GM20431 (cell line): ENCODE results near the gene PPP1R15B.

Experiments
- in situ Hi-C: fragments of 300-500 bp; cut with MseI, MboI; formaldehyde crosslinking; loops from one replicate; pipeline ENCODE4 v1.15.0; 2020; ENCODE audit warnings: low sequenced_read_pairs; ENCODE audit not compliant: unreplicated experiment

PPP1R15B gene

GRCh38 chr1:204445860-204446412 is 34.3 kb upstream of the PPP1R15B start:
- in situ Hi-C loops = loop anchor here (10.0 kb wide), 1 partner anchor 59 kb away; no protein-coding TSS in a partner anchor

GRCh38 chr1:204443871-204444581 is 32.4 kb upstream of the PPP1R15B start:
- in situ Hi-C loops = loop anchor here (10.0 kb wide), 1 partner anchor 61 kb away; no protein-coding TSS in a partner anchor

DNA sequence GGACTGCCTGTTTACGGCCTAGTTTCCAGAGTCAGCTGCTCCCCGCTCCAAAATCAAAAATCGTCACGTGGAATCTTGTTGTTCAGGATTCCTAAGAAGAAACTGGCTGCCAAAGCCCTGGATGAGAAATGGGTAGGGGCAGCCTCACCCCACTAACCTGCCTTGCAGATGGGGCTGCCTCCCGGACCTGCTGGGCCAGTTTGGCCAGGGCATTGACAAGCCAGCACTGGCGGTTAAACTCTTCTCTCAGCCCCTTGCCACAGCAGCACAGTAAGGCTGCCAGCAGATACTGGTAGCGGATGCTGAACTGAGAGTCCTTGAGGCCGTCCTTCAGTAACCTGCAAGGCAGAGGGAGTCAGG is 31.6 kb upstream of the PPP1R15B start:
- in situ Hi-C loops = loop anchor here (10.0 kb wide), 1 partner anchor 62 kb away; no protein-coding TSS in a partner anchor

- in situ Hi-C loops = loop anchor here (10.0 kb wide), 1 partner anchor 62 kb away; no protein-coding TSS in a partner anchor
These were observed 31.0 kb upstream of the PPP1R15B start for GRCh38 chr1:204442376-204443259.

GRCh38 chr1:204441558-204441957 is 29.9 kb upstream of the PPP1R15B start:
- in situ Hi-C loops = loop anchor here (10.0 kb wide), 1 partner anchor 63 kb away; no protein-coding TSS in a partner anchor

DNA sequence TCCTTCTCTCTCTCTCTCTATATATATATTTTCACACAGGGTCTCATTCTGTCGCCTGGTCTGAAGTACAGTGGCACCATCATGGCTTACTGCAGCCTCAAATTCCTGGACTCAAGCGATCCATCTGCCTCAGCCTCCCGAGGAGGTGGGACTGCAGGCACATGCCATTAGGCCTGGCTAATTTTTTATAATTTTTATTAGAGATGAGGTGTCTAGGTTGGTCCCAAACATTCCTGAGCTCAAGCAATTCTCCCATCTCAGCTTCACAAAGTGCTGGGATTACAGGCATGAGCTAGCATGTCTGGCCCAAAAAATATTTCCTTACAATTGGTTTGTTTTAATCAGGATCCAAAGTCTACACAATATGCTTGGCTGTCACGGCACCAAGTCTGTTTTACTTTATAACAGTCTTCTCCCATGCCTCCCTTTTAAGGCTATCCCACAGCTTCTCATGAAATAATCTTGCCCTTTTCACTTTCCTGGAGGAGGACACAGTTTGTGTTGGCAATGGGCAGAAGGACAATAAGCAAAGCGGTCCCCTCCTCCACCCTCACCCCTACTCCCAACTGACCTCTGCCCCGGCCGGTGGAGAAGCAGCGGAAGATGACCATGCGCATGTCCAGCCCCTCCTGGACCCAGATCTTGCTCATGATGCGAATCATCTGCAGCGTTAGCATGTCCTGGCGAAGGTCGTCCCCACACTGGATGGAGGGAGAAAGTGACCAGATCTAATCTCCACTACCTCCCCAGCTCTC is 28.2 kb upstream of the PPP1R15B start:
- in situ Hi-C loops = loop anchor here (10.0 kb wide), 1 partner anchor 65 kb away; no protein-coding TSS in a partner anchor

DNA sequence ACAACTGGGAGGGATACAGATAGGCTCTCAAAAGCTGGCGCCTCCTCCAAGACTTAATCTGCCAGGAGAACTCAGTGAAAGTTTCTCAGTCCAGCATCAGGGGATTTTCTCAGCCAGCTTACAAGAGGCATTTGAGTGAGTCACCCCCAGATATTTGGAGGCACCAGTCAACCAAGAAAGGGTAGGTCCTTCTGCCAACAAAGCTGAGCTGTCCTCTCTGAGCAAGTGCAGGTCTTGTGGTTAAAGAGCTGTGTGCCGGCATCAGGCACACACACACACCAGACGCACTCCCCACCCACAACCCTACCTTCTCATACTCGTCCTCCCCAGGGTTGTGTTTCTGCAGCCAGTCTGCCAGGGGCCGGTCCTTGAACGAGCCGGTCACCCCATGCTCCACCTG is 27.0 kb upstream of the PPP1R15B start:
- in situ Hi-C loops = no loop called here

DNA sequence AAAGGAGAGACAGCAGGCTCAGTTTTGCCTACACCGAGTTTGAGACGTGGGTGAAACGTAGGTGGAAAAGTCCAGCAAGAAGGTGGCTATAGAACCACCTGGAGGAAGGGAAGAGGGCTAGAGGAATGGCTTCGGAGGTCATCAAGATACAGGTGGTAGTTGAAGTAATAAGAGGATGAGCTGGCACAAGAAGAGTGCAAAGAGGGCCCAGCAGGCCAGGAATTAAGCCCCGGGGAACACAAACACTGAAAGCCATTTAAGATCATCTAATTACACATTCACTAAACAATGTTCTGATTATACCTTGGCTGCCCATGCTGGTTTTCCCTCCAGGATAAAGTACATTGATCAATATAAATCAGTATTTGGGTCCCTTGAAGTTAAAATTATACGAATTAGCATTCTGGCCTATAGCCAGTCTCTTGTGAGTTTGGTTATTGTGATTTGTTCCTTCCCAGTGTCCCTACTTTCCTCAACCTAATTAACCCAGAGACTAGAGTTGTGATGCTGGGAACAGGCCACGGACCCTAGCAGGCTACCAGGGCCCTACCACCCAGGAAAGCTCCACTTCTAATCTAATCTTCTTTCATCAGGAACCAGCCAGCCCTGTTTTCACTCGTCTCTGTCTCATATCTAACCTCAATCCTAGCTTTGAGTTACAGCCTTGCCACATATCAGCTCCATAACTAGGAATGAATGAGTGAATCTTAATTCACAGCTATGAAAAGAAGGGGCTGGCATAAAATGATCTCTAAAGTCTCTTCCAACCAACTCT is 26.4 kb upstream of the PPP1R15B start:
- in situ Hi-C loops = no loop called here

DNA sequence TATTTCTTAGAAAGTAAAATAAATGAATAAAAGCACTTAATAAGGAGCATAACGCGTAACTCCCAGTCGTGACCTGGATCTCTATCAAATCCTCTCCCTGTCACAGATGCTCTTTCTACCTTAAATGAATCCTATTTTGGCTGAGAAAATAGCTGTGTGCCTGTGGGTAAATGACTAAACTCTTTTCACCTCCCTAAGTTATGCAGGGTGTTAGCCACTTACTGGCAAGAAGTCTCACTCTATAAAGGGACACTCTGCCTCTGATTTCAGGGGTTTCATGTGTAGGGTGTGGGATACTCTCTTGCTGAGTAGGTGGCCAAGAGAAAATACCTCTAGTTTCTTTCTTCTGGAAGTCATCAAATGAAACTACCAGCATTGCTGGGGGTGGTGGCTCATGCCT is 24.3 kb upstream of the PPP1R15B start:
- in situ Hi-C loops = no loop called here

DNA sequence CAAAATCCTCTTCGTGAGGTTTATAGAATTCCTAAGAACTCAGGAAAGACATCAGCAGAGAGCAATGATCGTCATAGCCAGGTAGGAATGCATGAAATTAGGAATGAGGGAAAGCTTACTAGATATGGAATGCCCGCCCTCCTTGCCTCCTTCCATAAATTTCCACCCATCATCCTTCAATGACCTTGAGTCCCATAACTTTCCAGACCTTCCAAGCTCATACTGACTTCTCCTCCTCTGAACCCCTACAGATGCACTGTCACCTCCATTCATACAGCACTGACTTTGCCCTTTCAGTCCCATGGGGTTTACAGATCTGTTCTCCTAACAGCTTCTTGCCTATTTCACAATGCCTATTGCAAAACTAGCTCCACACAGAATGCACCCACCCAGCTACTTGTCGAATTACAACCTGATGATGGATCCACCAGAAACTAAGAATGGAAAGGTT is 23.8 kb upstream of the PPP1R15B start:
- in situ Hi-C loops = no loop called here

- in situ Hi-C loops = no loop called here
These were observed 22.6 kb upstream of the PPP1R15B start for GRCh38 chr1:204434116-204434755.

DNA sequence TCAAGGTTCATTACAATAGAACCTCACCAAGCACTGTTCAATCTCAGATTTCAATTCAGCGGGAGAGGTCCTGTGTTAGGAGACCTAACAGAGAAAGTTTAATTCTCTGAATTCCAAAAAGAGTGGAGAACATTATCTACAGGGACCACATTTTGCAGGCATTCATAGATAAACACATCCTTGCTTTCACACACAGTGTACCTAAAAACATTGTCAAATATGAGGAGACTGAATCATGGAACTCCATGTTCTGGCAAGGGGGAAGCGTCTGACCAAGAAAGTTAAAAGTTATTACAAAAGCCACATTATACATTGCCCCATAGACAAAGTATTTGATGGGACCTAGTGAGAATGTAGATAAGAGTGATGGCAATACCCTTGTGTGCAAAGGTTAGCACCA is 21.1 kb upstream of the PPP1R15B start:
- in situ Hi-C loops = no loop called here

DNA sequence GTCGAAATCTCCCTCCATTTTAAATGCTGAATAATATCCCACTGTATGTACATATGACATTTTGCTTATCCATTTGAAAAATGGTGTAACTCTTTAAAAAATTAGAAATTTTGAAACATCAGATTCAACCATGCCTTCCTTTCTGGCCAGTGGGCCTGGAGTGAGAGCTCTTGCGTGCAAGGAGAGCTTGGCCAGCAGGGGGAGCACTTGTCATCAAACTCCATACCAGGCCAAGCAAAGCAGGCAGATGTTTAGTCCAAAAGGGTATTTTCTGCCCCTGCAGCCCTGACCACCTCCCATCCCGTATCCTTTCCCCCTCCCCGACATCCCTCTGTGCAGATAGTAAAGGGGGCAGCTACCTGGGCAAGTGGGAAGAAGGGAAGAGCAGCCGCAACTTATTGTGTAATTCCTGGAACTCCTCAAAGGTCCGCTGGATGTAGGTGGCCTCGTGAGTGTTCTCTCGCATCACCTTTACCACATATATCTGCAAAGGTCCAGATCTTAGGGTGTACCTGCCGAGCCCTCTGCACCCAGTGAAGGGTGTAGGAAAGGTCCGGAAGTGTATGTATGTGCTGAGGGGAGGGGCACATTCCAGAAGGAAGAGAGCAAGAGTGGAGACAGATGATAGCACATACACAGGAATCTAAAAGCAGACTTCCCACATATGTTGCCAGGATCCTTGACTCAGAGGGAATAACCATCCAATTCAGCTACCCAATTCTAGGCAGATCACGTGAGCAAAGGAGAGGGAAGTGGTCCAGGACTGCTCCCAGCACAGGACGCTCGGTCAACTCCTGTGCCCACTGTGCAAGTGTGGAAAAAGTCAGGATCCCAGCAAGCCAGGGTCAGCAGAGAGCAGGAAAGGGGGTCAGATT is 19.9 kb upstream of the PPP1R15B start:
- in situ Hi-C loops = no loop called here

GRCh38 chr1:204429746-204430145 is 18.1 kb upstream of the PPP1R15B start:
- in situ Hi-C loops = no loop called here

DNA sequence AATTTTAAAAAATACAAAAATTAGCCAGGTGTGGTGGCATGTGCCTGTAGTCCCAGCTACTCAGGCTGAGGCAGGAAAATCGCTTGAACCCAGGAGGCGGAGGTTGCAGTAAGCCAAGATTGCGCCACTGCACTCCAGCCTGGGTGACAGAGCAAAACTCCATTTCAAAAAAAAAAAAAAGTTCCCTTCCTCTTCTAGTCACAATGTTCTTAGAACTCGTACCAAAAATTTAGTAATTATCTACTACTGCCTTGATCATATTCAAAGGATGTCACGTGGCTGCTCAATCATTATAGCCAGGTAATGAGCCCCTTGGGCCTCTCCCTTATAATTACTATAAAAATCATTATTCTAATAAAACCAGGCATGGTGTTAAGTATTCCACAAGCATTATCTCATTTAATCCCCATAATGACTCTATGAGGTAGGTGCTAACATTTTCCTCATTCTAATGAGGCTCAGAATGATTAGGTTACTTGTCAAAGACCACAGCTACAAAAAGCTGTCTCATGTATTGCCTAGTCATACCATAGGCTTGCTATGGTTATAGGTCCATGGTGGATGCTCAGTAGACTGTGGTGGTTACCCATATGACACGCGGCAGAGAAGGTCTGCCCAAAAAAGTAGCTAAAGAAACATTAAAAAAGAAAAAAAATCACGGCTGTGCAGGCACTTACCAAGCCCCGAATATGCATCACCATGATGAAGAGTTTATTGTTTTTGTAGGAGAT is 15.5 kb upstream of the PPP1R15B start:
- in situ Hi-C loops = no loop called here

GRCh38 chr1:204426474-204426873 is 14.9 kb upstream of the PPP1R15B start:
- in situ Hi-C loops = no loop called here

DNA sequence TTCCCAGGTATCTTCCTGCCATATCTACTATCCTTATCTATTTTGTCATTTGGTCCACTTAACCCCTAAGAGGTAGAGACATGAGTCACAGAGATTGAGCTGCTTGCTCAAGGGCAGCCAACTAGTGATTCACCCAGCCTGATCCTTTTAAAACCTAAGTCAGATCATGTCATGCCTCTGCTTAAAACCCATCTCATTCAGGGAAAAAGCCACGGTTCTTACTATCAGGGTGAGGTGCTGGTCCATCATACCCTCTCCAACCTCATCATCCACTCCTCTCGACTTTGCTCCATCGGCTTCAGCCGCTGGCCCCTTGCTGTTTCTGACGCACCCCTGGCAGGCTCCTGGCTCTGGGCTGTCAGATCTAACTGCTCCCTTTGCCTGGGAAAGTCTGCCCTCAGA is 14.4 kb upstream of the PPP1R15B start:
- in situ Hi-C loops = no loop called here
